GM12878 (cell line): Measurements from ENCODE around the gene EIF1AX.

Experiments used
- EZH2 ChIP-seq: IDR thresholded peaks from 2 replicates; pipeline ENCODE4 v1.6.1; 2012; ENCODE audit warnings: low read depth, mild to moderate bottlenecking, control low read depth, inconsistent platforms, low read length, borderline replicate concordance; ENCODE audit not compliant: control insufficient read depth
- TCF7 ChIP-seq: IDR thresholded peaks from 2 replicates; pipeline ENCODE4 v1.6.1; 2014; ENCODE audit warnings: antibody characterized with exemption, borderline replicate concordance

DNA sequence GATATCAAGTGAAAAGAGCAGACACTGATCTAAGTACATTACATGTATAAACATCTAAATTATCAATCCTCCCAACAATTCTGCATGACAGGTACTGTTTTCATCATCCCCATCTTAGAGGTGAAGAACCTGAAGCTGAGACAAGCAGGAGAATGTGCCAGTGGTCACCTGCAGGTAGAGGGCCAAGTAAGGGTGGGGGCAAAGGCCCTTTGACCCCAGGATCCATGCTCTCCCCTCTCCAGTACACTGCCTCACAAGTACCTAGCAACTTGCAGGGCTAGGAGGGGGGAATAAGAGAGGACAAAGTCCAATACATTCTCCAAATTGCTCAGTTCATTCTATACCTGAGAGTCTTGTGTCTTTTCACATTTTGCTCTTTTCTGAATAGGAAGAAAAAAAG, 16.7 kb downstream of the EIF1AX start:
- TF ChIP-seq TCF7 (no peak), EZH2 (no peak)
